ENCODE data around the gene P2RX7.
"Not testable (repeated sequence)": the region's sequence is repeated elsewhere in the genome, so short reads cannot be mapped to it uniquely, and the experiment has no call there.

The P2RX7 gene

DNA sequence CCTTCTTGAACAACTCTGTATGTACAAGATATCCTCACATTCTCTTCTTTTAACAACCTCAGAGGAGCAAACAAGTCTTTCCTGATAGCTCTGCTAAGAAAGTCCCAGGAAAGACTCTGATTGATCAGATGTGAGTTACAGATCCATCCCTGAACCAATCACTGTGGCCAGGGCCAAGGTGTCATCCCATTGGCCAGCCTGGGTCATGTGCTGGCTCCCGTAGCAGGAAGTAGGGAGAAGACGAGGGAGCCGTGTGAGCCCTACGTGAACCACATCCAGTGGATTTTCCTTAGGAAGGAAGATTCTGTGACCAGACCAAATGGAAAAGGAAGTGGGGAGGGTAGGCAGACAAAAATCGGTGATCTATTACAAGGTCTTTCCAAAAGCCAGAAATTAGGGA, 5.6 kb downstream of the P2RX7 start:
- DNase-seq: no peak

DNA sequence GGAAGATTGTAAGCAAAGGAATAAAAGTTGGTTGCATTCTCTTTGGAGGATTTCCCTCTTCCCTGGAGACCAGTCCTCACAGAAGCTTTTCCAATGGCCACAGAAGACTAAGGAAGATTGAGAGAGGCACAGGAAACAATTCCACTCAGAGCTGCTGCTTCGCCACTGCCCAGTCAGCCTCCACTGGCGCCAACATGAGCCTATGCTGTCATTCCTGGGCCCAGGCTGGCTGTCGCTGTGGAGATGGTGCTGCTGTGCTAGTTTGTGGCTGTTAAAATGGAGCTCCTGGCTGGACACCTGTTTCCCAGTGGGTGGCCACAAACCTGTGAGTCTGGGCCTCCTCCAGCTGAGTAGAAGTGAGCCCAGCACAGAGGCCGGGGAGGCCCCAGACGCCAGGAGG, 6.6 kb downstream of the P2RX7 start:
- no peak for DNase-seq

DNA sequence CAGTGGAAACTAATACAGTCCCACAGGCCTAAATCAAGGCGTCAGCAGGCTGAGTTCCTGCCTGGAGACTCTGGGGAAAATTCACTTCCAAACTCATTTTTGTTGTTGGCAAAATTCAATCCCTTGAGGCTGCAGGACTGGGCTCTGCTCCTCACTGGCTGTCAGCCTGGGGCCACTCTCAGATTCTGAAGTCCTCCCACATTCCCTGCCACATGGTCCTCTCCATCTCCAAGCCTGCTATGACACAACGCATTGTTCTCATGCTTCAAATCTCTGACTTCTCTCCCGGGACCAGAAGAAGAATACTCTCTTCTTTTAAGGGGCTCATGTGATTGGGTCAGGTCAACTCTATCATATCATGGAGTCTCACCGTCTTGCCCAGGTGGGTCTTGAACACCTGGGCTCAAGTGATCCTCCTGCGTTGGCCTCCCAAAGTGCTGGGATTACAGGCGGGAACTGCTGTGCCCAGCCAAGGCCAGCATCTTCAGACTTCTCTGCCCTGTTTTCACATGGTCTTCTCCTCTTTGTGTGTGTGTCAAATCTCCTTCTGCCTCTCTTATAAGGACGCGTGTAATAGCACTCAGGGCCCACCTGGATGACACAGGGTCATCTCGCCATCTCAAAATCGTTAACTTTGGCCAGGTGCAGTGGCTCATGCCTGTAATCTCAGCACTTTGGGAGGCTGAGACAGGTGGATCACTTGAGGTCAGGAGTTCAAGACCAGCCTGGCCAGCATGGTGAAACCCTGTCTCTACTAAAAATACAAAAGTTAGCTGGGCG, 9.7 kb downstream of the P2RX7 start:
- no peak for DNase-seq

DNA sequence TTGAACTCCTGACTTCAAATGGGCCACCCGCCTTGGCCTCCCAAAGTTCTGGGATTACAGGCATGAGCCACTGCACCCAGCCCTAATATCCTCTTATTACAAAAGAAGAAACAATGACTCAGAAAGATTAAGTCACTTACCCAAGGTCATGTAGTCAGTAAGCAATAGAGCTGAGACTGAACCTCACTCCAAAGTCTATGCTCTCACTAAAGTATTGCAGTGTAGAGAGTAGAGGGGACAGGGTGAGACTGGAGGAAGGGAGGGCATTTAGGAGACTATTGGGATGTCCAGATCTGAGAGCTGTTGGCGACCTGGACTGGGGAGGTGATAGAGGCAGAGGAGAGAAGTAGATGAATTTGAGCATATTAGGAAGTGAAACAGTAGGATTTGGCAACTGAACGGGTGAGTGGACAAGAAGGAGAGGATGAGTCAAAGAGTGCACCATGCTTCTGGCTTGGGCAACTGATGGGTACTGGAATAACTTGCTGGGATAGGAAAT, 11.8 kb downstream of the P2RX7 start:
- peak; percentile 27 for DNase-seq

DNA sequence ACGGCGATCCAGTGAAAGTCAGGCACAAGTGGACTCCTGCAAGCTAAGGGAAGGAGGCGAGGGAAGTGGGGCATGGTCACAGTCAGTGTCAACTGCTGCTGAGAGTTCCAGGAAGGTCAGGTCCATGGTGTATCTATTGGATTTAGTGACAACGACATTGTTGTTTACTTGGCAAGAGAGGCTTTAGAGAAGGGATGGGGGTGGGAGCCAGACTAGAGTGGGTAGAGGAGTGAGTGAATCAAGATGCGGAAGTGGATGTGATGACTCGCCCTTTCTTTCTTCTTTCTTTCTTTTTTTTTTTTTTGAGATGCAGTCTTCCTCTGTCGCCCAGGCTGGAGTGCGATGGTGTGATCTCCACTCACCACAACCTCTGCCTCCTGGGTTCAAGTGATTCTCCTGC, 12.5 kb downstream of the P2RX7 start:
- peak; percentile 13 for DNase-seq

DNA sequence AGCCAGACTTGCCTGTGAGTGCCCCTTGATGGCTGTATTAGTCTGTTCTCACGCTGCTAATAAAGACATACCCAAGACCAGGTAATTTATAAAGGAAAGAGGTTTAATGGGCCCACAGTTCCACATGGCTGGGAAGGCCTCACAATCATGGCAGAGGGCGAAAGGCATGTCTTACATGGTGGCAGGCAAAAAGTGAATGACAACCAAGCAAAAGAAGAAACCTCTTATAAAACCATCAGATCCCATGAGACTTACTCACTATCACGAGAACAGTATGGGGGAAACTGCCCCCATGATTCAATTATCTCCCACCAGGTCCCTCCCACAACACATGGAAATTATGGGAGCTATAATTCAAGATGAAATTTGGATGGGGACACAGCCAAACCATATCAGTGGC, 16.6 kb downstream of the P2RX7 start:
- not testable (repeated sequence) for DNase-seq

DNA sequence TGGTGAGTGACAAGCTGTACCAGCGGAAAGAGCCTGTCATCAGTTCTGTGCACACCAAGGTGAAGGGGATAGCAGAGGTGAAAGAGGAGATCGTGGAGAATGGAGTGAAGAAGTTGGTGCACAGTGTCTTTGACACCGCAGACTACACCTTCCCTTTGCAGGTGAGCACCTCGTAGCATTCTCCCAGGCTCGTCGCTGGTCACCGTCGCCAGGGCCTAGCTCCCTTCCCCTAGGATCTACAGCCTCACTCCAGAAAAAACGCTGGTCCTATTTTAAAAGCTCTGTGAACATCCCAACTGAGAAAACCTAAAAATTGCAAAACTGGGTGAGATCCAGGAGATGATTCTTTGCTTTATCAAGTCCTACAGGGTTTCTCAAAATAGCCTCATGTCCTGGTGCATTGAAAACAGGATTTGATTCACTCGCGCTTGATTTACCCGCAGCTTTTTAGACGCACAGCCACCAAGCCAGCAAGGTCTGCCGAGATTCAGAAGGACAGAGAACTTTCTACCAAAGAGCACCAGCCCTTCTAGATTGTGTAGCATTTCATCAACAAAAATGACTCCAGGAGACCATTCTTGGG, 22.2 kb downstream of the P2RX7 start:
- no peak for DNase-seq

DNA sequence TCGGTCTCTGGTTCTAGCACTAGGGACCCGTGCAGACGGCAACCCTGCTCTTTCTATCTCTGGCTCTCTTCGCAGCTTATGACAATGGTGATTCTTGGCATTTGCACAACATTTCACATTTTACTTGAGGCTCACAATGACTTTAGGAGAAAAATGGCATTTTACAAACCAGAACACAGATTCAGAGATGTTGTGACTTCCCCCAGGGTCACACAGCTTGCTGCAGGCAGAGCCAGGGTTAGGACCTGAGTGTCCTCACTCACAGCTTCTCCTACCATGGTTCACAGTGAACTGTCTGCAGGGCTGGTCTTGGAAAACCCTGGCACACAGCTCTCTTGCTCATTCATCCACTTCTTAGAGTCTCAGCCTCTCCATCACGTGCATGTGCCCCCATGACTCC, 23.7 kb downstream of the P2RX7 start:
- DNase-seq: no peak

DNA sequence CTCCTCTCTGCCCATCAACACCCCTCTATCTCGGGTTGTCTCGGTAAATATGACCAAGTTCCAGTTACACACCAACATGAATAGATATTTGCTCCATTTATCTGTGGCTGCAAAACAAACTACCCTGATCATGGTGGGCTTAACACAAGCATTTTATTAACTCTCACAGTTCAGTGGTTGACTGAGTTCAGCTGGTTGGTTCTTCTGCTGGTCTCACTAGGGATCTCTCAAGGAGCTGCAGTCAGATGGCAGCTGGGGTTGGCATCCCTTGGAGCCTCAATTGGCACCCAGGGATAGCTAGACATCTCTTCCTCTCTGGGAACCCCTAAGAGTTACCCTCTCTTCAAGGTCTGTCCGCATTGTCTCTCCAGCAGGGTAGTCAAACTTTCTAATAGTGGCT, 25.4 kb downstream of the P2RX7 start:
- no peak for DNase-seq

DNA sequence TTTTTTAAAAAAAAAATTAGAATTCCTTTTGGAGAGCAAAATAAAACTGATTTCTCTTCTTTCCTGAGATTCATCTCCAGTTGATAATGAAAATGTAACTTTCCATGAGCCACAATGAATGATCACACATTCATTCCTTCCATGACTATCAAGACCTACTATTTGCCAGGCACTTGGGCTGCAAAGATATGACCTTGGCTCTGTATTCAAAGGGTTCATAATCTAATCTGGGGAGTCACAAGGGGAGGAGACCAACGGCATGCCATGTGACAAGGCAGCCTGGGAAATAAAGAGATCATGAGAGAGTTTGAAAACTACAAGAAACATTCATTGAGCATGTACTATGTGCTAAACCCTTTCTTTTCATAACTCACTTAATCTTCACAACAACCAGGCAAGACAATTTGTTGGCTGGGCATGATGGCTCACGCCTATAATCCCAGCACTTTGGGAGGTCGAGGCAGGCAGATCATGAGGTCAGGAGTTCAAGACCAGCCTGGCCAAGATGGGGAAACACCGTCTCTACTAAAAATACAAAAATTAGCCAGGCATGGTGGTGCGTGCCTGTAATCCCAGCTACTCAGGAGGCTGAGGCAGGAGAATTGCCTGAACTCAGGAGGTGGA, 26.2 kb downstream of the P2RX7 start:
- not testable (repeated sequence) for DNase-seq

DNA sequence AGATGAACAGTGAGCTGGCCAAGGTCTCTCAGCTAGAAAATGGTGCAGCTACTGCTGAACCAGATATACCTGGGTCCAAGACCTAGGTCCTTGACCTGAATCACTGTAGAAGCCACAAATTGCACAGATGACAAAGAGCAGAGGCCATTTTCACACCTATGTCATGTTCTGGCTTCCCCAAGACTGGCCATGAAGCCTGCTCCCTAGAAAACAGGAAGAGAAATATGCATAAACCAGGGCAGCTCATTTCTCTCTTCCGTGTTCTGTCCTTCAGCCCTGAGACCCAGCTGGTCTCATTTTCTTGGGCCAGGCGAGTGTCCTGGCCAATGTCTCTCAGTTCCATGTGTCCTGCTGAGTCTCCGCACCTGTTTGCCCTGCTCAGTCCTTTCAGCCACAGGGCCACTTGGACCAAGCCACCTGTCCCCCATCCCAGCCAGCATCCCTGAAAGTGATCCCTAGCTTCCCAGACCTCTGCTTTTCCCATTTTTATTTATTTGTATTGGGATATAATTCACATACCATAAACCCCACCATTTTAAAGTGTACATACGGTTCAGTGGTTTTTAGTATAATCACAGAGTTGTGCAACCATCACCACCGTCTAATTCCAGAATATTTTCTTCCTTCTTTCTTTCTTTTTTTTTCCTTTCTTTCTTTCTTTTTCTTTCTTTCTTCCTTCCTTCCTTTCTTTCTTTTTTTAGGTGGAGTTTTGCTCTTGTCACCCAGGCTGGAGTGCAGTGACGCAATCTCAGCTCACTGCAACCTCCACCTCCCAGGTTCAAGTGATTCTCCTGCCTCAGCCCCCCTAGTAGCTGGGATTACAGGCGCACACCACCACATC, 27.0 kb downstream of the P2RX7 start:
- DNase-seq: no peak

DNA sequence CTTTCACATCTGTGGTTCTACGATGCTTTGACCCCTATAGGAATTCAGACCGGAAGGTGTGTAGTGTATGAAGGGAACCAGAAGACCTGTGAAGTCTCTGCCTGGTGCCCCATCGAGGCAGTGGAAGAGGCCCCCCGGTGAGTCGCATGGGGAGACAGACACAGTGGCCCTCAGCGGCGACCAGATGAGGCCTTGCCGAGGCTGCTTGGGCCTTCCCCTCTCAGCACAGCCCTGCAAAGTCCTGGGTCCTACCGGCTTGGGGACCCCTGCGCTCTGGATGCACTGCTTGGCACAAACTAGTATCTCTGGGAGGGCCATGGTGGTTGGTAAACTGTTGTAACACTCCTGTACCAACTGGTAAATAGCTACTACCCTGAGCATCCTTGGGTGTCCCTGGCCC, 29.7 kb downstream of the P2RX7 start:
- no peak for DNase-seq

DNA sequence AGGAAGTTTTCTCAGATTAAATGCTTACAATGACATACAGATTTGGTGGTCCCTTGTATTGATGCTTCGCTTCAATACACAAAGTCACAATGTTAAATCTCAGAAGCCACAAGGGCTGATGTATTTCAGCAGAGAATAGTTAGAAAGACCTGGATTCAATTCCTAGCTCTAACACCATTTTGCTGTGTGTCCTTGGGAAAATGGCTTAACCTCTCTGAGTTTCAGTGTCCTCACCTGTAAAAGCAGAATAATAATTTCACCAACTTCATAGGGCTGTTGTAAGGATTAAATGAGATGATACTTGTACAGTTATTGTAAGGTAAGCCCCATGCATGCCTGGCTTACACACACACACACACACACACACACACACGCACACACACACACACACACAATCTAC, 30.3 kb downstream of the P2RX7 start:
- no peak for DNase-seq

DNA sequence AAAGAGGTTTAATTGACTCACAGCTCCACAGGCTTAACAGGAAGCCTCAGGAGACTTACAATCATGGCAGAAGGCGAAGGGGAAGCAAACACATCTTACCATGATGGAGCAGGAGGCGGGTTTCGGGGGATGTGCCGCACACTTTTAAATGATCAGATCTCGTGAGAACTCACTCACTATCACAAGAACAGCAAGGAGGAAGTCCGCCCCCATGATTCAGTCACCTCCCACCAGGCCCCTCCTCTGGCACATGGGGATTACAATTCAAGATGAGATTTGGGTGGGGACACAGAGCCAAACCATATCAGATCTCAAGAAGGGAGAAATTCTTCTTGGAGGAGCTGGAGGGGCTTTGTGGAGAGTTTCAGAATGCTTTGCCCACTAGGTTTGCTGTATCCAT, 32.2 kb downstream of the P2RX7 start:
- not testable (repeated sequence) for DNase-seq

DNA sequence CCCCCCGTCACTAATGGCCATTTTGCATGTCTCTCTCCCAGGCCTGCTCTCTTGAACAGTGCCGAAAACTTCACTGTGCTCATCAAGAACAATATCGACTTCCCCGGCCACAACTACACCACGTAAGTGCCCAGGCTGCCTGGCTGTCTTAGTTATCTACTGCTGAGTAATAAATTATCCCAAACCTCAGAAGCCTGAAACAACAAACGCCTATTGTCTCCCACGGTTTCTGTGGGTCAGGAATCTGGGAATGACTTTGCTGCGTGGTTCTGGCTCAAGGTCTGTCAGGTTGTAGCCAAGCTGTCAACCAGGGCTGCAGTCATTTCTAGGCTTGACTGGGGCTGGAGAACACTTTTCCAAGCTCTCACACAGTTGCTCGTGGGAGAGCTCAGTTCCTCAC, 32.6 kb downstream of the P2RX7 start:
- no peak for DNase-seq

DNA sequence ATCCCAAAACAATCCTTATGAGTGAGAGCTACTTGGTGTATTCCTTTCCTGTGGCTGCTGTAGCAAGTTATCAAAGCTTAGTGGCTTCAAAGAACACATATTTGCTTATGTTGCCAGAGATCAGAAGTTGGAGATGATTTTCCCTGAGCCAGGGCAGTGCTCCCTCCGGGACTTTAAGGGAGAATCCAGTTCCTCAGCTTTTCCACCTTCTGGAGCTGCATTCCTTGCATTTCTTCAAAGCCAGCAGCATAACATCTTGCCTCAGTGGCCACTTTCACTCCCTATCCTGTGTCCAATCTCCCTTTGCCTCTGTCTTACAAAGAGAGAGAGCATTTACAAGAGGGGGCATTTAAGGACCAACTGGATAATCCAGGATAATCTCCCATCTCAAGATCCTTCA, 33.7 kb downstream of the P2RX7 start:
- DNase-seq: no peak

DNA sequence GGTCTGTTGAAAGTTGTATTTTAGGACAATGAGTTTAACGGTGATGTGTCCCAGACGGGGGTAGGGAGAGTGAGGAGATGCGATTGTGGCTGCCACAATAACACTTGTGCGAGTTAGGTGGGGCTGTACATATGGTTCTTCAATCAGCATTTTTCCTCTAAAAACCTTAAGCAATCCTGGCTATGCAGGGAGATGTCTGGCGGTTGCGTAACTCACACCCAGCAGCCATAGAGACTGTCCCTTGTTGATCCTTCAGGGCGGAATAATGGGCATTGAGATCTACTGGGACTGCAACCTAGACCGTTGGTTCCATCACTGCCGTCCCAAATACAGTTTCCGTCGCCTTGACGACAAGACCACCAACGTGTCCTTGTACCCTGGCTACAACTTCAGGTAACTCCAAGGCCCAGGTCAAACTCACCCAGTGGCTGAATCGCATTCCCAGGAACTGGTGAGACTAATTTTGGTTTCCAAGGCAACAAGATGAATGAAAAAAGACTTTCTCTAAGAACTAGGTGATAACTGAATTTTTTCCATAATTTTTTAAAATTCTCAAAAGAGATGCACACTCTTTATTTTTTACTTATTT, 34.6 kb downstream of the P2RX7 start:
- no peak for DNase-seq

DNA sequence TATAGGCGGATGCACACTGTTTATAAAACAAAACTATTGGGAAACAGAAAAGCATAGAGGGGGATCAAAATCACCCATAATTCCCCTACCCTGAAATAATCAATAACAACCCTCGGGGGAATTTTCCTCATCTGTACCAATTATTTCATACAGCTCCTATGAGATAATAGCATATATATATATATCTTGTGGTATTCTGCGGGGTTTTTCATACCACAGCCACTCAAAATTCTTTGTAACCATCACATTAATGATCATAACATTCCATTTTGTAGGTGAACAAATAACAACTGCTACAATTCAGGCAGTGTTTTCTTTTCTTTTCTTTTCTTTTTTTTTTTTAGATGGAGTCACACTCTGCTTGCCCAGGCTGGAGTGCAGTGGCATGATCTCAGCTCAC, 35.3 kb downstream of the P2RX7 start:
- no peak for DNase-seq

DNA sequence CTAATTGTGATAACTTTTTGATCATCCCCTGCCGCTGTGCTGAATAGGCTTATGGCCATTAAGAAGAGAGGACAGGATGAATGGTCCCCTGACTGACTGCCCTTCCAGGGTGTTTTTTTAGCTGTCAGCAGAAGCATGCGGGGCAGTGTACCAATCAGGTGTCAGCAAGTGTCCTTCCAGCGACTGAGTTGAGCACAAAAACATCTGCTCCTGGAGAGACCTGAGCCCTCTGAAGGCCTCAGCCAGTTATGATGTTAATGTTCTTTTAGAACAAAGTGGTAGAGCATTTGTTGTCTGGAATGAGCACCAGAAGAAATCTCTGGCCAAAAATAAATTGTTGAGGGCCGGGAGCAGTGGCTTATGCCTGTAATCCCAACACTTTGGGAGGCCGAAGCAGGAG, 37.5 kb downstream of the P2RX7 start:
- no peak for DNase-seq

DNA sequence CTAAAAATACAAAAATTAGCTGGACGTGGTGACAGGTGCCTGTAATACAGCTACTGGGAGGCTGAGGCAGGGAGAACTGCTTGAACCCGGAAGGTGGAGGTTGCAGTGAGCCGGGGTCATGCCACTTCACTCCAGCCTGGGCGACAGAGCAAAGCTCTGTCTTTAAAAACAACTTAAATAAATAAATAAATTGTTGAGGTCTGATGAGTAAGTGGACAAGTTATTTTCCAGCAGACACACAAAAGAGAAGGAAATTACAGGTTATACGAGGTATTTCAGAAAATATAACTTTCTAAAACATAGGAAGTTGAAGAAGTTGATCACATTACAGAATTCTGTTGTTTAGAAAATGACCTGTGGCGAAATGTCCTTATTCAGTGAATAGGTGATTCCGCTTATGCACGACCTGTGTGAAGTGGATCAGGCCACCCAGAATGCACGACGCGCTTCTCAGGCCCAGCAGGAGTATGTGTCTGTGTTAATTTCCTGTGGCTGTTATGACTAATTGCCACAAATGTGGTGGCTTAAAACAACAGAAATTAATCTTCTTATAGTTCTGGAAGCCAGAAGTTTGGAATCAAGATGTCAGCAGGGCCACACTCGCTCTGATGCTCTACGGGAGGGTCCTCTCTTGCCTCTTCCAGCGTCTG, 38.1 kb downstream of the P2RX7 start:
- peak; percentile 46 for DNase-seq

DNA sequence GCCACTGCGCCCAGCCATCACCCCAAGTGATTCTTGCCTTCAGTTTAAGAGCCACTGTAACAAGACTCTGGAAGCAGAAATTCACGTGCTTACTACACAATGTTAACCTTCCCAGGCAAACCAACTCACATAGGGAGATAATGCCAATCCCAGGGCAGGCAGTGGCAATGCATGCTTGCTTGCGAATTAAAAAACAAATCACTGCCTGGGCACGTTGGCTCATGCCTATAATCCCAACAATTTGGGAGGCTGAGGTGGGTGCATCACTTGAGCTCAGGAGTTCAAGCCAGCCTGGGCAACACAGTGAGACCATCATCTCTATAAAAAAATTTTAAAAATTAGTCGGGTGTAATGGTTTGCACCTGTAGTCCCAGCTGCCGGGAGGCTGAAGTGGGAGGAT, 39.5 kb downstream of the P2RX7 start:
- DNase-seq: no peak

DNA sequence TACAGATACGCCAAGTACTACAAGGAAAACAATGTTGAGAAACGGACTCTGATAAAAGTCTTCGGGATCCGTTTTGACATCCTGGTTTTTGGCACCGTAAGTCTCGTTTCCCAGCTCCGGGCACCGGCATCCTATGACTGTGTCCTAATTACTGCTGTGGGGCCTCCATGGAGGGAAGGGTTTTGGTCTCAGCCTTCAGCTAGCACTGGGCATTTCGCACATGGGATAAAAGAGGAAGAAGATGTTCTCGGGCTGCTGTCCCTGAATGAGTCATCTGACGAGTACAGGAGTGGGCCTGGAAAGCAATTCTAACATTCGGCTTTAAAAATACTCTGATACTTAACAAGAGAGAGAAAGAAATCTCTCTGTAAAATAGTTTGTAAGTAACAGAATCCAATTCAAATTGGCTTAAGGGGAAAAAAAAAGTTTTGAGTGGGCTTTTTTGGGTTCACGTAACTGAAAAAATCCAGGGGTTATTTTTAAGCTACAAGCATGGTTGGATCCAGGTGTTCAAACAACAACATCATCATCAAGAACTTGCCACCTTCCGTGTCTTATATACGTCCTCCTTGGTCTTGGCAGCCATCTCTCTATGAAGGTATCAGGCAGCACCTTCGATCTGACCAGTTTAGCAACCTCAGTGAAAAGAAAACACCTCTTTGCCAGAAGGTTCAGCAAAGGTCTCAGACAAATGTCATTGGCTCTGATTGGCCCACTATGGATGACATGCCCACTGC, 42.9 kb downstream of the P2RX7 start:
- DNase-seq: no peak
